GM12892 (cell line): ENCODE results near the gene REEP1.
"Not testable (repeated sequence)": the region's sequence is repeated elsewhere in the genome, so short reads cannot be mapped to it uniquely, and the experiment has no call there.

Experiments used
- DNase-seq: peaks from one replicate; pipeline ENCODE4 v3.0.0; 2011; ENCODE audit not compliant: insufficient read length
- FAIRE-seq: peaks from 2 replicates; lab custom pipeline; 2011; peaks lifted over from hg19 to GRCh38; lab: Jason Lieb, UNC
- POLR2A ChIP-seq: IDR thresholded peaks from 2 replicates; pipeline ENCODE4 v1.6.1; 2011; ENCODE audit warnings: low read depth, low read length, control low read depth
- POLR2AphosphoS5 ChIP-seq: IDR thresholded peaks from 2 replicates; pipeline ENCODE4 v1.6.1; 2011; ENCODE audit warnings: low read depth, low read length, control low read depth
- TAF1 ChIP-seq: IDR thresholded peaks from 2 replicates; pipeline ENCODE4 v1.6.1; 2011; ENCODE audit warnings: low read depth, mild to moderate bottlenecking, control low read depth, low read length, borderline replicate concordance

The REEP1 gene

GRCh38 chr2:86231680-86232372 lies 105.6 kb downstream of the REEP1 start:
- DNase-seq (no peak), FAIRE-seq (no peak)
- TF ChIP-seq TAF1 (no peak), POLR2A (no peak), POLR2AphosphoS5 (no peak)

- DNase-seq: no peak
- no peak for FAIRE-seq
- TF ChIP-seq POLR2AphosphoS5 (no peak), TAF1 (no peak), POLR2A (no peak)
Measured at GRCh38 chr2:86230961-86231360, 106.5 kb downstream of the REEP1 start.

DNA sequence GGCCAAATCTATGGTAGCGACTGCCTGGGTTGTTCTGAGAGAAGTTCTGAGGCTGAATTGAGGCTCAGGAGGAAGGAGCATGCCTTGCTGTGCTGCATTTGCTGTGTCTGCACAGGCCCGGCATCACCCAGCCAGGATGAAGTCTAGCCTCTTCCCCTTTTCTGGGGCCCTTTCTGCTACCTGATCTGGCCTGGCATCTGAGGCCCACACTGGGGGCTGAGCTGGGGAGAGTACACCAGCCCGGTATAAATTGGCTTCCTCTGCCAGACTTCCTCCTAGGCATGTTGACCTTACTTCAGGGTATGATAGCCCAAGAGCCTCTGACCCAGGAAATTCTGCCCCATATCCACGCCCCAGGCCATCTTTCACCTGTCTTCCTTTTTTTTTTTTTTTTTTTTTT lies 108.2 kb downstream of the REEP1 start:
- no peak for DNase-seq
- no peak for FAIRE-seq
- TF ChIP-seq TAF1: no peak
- TF ChIP-seq POLR2AphosphoS5: no peak
- TF ChIP-seq POLR2A: no peak

- not testable (repeated sequence) for FAIRE-seq, DNase-seq
Measured at GRCh38 chr2:86228574-86228973, 108.9 kb downstream of the REEP1 start.

GRCh38 chr2:86227685-86228084 lies 109.7 kb downstream of the REEP1 start:
- no peak for TF ChIP-seq POLR2A
- no peak for TF ChIP-seq POLR2AphosphoS5
- no peak for TF ChIP-seq TAF1

DNA sequence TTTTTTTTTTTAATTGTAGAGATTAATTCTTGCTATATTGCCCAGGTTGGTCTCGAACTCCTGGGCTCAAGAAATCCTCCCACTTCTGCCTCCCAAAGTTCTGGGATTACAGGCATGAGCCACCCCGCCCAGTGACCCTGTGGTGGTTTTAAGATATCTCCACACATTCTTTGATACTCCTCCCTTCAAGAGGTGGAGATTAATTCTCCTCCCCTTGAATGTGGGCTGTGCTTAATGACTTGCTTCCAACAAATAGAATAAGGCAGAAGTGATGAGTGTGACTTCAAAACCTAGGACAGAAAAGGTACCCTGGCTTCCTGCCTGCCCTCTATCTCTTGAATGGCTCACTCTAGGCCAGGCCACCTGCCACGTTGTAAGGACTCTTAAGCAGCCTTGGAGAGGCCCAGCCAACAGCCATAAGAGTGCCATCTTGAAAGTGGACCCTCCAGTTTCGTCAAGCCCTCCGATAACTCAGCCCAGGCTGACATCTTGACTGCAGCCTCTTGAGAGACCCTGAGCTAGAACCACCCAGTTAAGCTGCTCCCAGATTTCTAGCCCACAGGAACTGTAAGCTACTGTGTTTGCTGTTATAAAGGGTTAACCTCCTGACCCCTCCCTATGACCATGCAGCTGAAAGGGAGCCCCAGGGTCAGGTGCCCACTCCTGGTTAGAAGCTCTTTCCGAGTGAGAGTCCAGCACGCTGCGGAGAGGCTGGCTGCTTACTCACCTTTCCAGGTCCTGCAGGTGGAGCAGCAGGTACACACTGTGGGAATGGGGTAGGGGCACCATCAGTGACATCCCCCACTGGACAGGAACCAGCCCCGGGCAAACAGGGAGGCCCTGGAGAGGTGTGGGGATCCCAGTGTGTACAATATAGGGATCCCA lies 110.5 kb downstream of the REEP1 start:
- FAIRE-seq: no peak
- DNase-seq: no peak
- TF ChIP-seq POLR2A: no peak
- TF ChIP-seq POLR2AphosphoS5: no peak
- no peak for TF ChIP-seq TAF1

More at GRCh38 chr2:86227685-86228084, 109.7 kb downstream of the REEP1 start:
- FAIRE-seq: no peak
- no peak for DNase-seq

- FAIRE-seq: no peak
- TF ChIP-seq POLR2A (no peak), POLR2AphosphoS5 (no peak), TAF1 (no peak)
- DNase-seq: no peak
Measured at GRCh38 chr2:86226070-86226469, 111.4 kb downstream of the REEP1 start.

DNA sequence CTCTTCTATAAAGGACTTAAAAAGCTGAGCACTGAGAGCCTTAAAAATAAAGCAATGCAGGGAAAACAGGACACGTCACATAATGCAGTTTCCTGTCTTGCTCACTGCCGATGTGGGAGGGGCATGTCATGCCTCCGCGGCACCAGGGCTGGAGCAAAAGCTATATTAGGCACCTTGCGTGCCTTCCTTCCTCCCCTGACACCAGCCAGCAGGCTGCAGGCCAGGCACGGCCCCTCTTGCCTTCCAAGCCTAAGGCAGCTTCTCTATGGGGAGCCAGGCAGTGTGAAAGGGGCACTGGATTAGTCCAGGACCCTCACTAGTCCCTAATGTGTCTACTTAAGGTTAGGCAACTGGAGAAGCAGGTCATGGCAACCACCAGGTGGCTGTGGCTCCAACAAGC lies 111.8 kb downstream of the REEP1 start:
- FAIRE-seq: peak; percentile 86

GRCh38 chr2:86224645-86225355 lies 112.6 kb downstream of the REEP1 start:
- TF ChIP-seq TAF1: no peak
- DNase-seq (no peak), FAIRE-seq (peak; percentile 27)

More for the DNA sequence above, 111.8 kb downstream of the REEP1 start:
- peak; percentile 57 for DNase-seq
- TF ChIP-seq POLR2A: peak; percentile 51; the same call in 1 of the 2 replicates
- no peak for TF ChIP-seq POLR2AphosphoS5
- TF ChIP-seq TAF1: no peak

DNA sequence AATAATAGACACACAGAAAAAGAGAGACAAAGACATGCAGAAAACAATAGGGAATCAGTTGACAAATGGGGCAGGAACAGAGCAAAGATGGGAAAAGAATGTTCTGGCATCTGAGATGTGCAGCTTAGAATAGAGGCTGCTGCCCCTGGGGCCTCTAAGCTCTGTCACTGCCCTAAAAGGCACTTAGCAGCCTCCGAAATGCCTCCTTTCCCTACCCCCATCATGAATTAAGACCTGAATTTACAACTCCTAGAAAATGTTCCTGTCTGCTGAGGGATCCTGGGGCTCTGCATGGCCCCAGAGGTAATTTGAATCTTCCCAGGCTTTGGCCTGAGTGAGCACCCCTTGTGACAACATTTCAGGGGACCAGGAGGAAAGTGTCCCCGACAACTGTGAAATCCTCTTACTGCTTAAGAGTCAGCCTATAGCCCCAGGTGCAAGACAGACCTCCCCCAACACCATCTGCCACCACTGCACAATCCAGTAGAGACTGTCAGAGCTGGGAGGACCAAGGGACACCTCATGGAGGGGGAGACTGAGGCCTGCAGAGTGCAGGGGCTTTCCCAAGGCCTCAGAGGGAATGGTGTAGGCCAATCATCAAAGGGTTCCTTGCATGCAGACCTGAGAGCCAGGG lies 113.4 kb downstream of the REEP1 start:
- TF ChIP-seq POLR2A: no peak
- TF ChIP-seq TAF1: no peak
- TF ChIP-seq POLR2AphosphoS5: no peak
- DNase-seq (no peak), FAIRE-seq (no peak)

- FAIRE-seq: no peak
- TF ChIP-seq POLR2A (no peak), POLR2AphosphoS5 (no peak), TAF1 (no peak)
Measured at GRCh38 chr2:86223140-86223926, 114.1 kb downstream of the REEP1 start.

More at GRCh38 chr2:86223140-86223926, 114.1 kb downstream of the REEP1 start:
- DNase-seq: no peak
